Measurements from ENCODE around the gene LRMDA.

DNA sequence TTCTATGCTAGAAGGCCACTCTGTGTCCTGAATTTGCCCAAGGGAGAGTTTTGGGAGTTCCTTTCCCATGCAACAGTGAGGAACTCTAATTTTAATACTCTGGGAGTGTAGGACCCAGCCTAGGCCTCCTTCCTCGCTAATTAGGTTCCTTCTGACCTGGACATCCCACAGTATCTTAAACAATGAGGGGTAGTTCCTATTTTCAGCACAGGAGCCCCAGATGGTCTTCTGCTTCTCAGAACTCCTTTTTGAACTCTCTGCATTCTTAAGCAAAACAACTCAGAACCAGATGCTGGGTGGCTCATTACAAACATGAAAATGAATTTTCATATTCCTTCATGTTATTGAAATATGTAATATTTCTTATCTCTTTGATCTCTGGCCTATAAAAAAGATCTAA is 116.9 kb downstream of the LRMDA start:
- no peak for TF ChIP-seq POLR2A (IDR thresholded peaks at IDR 0.05; ENCODE audit: low read depth, low read length)
- TF ChIP-seq, protein P1, sequence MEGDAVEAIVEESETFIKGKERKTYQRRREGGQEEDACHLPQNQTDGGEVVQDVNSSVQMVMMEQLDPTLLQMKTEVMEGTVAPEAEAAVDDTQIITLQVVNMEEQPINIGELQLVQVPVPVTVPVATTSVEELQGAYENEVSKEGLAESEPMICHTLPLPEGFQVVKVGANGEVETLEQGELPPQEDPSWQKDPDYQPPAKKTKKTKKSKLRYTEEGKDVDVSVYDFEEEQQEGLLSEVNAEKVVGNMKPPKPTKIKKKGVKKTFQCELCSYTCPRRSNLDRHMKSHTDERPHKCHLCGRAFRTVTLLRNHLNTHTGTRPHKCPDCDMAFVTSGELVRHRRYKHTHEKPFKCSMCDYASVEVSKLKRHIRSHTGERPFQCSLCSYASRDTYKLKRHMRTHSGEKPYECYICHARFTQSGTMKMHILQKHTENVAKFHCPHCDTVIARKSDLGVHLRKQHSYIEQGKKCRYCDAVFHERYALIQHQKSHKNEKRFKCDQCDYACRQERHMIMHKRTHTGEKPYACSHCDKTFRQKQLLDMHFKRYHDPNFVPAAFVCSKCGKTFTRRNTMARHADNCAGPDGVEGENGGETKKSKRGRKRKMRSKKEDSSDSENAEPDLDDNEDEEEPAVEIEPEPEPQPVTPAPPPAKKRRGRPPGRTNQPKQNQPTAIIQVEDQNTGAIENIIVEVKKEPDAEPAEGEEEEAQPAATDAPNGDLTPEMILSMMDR (IDR thresholded peaks at IDR 0.05; ENCODE audit: extremely low read depth in 1 of 2, insufficient read depth in 1 of 2, low read depth in 1 of 2, low read length in 2 of 2) = no peak
- no peak for TF ChIP-seq POLR2AphosphoS5 (IDR thresholded peaks at IDR 0.05; ENCODE audit: insufficient read depth, low read depth, low read length)
- TF ChIP-seq, protein P2, sequence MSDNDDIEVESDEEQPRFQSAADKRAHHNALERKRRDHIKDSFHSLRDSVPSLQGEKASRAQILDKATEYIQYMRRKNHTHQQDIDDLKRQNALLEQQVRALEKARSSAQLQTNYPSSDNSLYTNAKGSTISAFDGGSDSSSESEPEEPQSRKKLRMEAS (IDR thresholded peaks at IDR 0.05; ENCODE audit: insufficient read depth, insufficient read length) = no peak
- no peak for TF ChIP-seq EZH2 (IDR thresholded peaks at IDR 0.05; ENCODE audit: borderline replicate concordance, low read depth, low read length, severe bottlenecking)
- no peak for TF ChIP-seq MYC (IDR thresholded peaks at IDR 0.05; ENCODE audit: low read depth, low read length)
